ENCODE results near the gene MSL3B.
A peak's percentile ranks its signal among the peaks of the same experiment; 100 is the strongest.

MSL3B gene

DNA sequence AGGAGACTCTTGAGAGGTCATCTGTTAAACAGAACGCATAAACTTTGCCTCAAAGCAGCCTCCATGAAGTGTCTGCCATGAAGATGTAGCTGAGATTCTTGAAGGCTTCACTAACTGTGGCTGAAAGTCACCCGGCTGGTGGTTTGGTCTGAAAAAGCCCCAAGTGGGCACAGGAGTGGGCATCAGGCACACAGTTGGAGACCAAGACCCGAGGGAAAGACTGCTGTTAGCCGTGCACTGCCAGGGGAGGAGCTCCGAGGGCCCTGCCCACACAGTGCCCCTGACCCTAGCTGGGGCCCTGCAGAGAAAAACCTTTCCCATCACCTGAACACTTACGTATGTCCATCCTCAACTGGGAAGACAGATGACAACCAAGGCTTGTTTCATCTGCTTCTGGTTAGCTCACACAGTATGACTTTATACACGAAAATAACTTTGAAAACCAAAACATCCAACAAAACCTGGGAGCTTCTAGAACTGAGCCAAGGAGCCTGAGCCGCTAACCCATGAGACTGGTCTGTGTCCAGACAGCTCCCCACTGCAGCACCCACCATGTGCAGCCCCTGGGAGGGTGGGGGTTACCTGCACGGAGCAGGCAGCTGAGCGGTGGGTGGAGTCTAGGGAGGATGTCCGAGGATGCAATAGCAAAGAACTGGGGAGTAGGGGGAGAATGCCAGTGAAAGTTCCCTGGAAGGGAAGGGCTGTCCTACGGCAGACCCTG lies 29.3 kb downstream of the MSL3B start:
- Histone ChIP-seq H4K91ac (ENCODE audit: low read depth, low read length, poor library complexity) (no peak overlapping the region), H3K36me3 (replicated peaks in 1 of 2; ENCODE audit: control insufficient read depth in 2 of 2, insufficient read depth in 2 of 2, low read length in 2 of 2) (peaks cover 74 to 99% of the 10 kb centered on the region in 2 donors), H2AFZ (ENCODE audit: low read length) (no peak overlapping the region), H2BK5ac (ENCODE audit: low read length) (peak overlapping the region; percentile 77), H3K9me3 (replicated peaks in 1 of 2; ENCODE audit: control insufficient read depth in 2 of 2, insufficient read depth in 1 of 2, low read depth in 1 of 2, low read length in 2 of 2) (peaks cover 0 to 3% of the 10 kb centered on the region in 2 donors), H3K18ac (ENCODE audit: low read length) (no peak overlapping the region), H2BK120ac (ENCODE audit: low read depth, low read length) (no peak overlapping the region), H3K4ac (ENCODE audit: low read length) (no peak overlapping the region), H2BK12ac (ENCODE audit: low read length) (no peak overlapping the region), H4K8ac (ENCODE audit: low read depth, low read length) (no peak overlapping the region), H2BK15ac (ENCODE audit: low read length) (no peak overlapping the region), H3K23ac (ENCODE audit: low read depth, low read length, poor library complexity) (no peak overlapping the region), H3K27ac (replicated peaks; ENCODE audit: low read length) (no peak overlapping the region), H3K27me3 (ENCODE audit: control insufficient read depth in 3 of 3, insufficient read depth in 3 of 3, low read depth in 1 of 3, low read length in 3 of 3) (no peaks in the 10 kb centered on the region), H3K9ac (ENCODE audit: low read depth, low read length, poor library complexity) (no peak overlapping the region), H3K14ac (ENCODE audit: low read length) (no peak overlapping the region), H2AK5ac (ENCODE audit: low read depth, low read length) (no peak overlapping the region), H3K4me3 (ENCODE audit: low read length in 2 of 2) (peak overlapping the region in 1 of 2 donors; percentile 33), H3K79me1 (ENCODE audit: low read depth, low read length) (peaks cover 14% of the 10 kb centered on the region), H3K4me2 (ENCODE audit: insufficient read depth, low read length, poor library complexity, severe bottlenecking) (no peak overlapping the region), H3K4me1 (ENCODE audit: control insufficient read depth in 2 of 2, insufficient read depth in 1 of 2, low read depth in 1 of 2, low read length in 2 of 2) (peaks cover 0 to 3% of the 10 kb centered on the region in 2 donors)
- DNase-seq (ENCODE audit: low spot score) = no peak
- WGBS, 2 donors (ENCODE audit: extremely low coverage in 2 of 2, insufficient read length in 2 of 2, insufficient replicate concordance in 1 of 2) = no CpG with 5 or more reads among the region's 12 CpGs

DNA sequence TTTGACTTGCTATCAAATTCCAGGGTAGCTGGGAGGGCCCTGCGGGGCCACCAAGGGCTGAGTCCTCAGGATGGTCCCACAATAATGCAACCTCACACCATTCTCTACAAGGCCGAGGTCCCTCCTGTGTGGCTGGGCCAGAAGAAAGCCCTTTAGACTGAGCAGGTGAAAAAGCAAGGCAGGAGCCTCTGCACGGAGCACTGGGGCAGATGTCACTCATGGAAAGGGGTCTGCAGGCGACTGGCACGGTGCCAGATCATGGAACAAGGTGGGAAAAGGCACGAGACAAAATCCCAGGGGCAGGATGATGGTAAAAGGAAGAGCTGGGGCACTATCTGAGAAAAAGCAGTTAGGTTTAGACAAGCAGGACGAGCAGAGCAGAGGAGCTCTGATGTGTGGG lies 29.9 kb downstream of the MSL3B start:
- Histone ChIP-seq H3K4me3 (ENCODE audit: low read length in 2 of 2) (no peak overlapping the region), H3K4me2 (ENCODE audit: insufficient read depth, low read length, poor library complexity, severe bottlenecking) (no peak overlapping the region), H2AK5ac (ENCODE audit: low read depth, low read length) (no peak overlapping the region), H2BK5ac (ENCODE audit: low read length) (no peak overlapping the region), H3K4me1 (ENCODE audit: control insufficient read depth in 2 of 2, insufficient read depth in 1 of 2, low read depth in 1 of 2, low read length in 2 of 2) (peaks cover 1 to 5% of the 10 kb centered on the region in 2 donors), H3K9ac (ENCODE audit: low read depth, low read length, poor library complexity) (no peak overlapping the region), H3K79me1 (ENCODE audit: low read depth, low read length) (peaks cover 14% of the 10 kb centered on the region), H3K4ac (ENCODE audit: low read length) (no peak overlapping the region), H3K23ac (ENCODE audit: low read depth, low read length, poor library complexity) (no peak overlapping the region), H2BK12ac (ENCODE audit: low read length) (no peak overlapping the region), H3K9me3 (replicated peaks in 1 of 2; ENCODE audit: control insufficient read depth in 2 of 2, insufficient read depth in 1 of 2, low read depth in 1 of 2, low read length in 2 of 2) (peaks cover 0 to 3% of the 10 kb centered on the region in 2 donors), H4K91ac (ENCODE audit: low read depth, low read length, poor library complexity) (no peak overlapping the region), H2AFZ (ENCODE audit: low read length) (no peak overlapping the region), H3K18ac (ENCODE audit: low read length) (no peak overlapping the region), H2BK120ac (ENCODE audit: low read depth, low read length) (no peak overlapping the region), H3K27ac (replicated peaks; ENCODE audit: low read length) (no peak overlapping the region), H3K27me3 (ENCODE audit: control insufficient read depth in 3 of 3, insufficient read depth in 3 of 3, low read depth in 1 of 3, low read length in 3 of 3) (no peaks in the 10 kb centered on the region), H4K8ac (ENCODE audit: low read depth, low read length) (no peak overlapping the region), H2BK15ac (ENCODE audit: low read length) (no peak overlapping the region), H3K14ac (ENCODE audit: low read length) (no peak overlapping the region), H3K36me3 (replicated peaks in 1 of 2; ENCODE audit: control insufficient read depth in 2 of 2, insufficient read depth in 2 of 2, low read length in 2 of 2) (peaks cover 69 to 96% of the 10 kb centered on the region in 2 donors)
- no peak for DNase-seq (ENCODE audit: low spot score)
- WGBS, 2 donors (ENCODE audit: extremely low coverage in 2 of 2, insufficient read length in 2 of 2, insufficient replicate concordance in 1 of 2) = no CpG with 5 or more reads among the region's 7 CpGs

DNA sequence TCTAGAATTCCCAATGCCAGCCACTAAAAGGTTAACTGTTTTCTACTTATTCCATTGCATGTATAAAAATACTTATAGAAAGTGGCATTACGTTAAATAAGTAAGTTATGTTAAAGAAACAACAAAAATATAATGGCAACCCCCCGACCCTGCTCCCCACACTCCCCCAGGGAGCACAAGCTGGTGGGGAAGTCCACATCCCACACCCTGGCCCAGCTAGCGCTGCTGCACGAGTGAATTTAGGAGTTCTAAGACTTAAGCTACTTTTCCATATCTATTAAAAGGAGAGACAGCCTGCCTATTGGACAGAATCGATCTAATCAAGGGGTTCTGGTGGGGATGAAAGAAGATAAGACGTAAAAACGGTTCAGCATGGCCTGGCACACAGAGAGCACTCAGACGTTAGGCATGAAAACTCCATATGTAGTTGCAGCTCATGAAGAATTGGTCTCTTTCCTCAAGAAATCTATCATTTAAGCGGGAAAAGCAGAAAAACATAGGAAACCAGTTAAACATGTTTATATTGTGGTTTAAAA lies 30.4 kb downstream of the MSL3B start:
- no peak for DNase-seq (ENCODE audit: low spot score)

DNA sequence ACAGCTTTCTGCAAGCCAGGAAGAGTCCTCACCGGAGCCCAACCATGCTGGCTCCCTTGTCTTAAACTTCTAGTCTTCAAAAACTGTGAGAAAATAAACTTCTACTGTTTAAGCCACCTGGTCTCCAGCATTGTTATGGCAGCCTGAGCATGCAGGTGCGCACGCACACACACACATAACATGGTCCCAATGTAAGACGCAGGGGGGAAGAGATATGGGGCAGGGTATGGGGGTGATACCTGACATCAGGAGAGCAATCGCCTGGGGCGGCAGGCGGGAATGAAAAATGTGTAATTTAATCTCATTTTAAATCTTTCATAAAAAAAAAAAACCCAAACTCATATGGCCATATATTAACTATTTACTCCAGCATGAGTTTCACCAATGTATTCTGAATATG lies 31.8 kb downstream of the MSL3B start:
- Histone ChIP-seq H2BK120ac (ENCODE audit: low read depth, low read length) (no peak overlapping the region), H3K9ac (ENCODE audit: low read depth, low read length, poor library complexity) (no peak overlapping the region), H3K27ac (replicated peaks; ENCODE audit: low read length) (no peak overlapping the region), H3K23ac (ENCODE audit: low read depth, low read length, poor library complexity) (no peak overlapping the region), H2AFZ (ENCODE audit: low read length) (no peak overlapping the region), H3K4ac (ENCODE audit: low read length) (no peak overlapping the region), H3K14ac (ENCODE audit: low read length) (no peak overlapping the region), H3K18ac (ENCODE audit: low read length) (no peak overlapping the region), H3K9me3 (replicated peaks in 1 of 2; ENCODE audit: control insufficient read depth in 2 of 2, insufficient read depth in 1 of 2, low read depth in 1 of 2, low read length in 2 of 2) (peaks cover 0 to 3% of the 10 kb centered on the region in 2 donors), H2BK5ac (ENCODE audit: low read length) (no peak overlapping the region), H3K4me2 (ENCODE audit: insufficient read depth, low read length, poor library complexity, severe bottlenecking) (no peak overlapping the region), H3K36me3 (replicated peaks in 1 of 2; ENCODE audit: control insufficient read depth in 2 of 2, insufficient read depth in 2 of 2, low read length in 2 of 2) (peaks cover 57 to 82% of the 10 kb centered on the region in 2 donors), H2BK15ac (ENCODE audit: low read length) (no peak overlapping the region), H3K27me3 (ENCODE audit: control insufficient read depth in 3 of 3, insufficient read depth in 3 of 3, low read depth in 1 of 3, low read length in 3 of 3) (no peaks in the 10 kb centered on the region), H4K8ac (ENCODE audit: low read depth, low read length) (no peak overlapping the region), H3K4me3 (ENCODE audit: low read length in 2 of 2) (no peak overlapping the region), H2AK5ac (ENCODE audit: low read depth, low read length) (no peak overlapping the region), H3K4me1 (ENCODE audit: control insufficient read depth in 2 of 2, insufficient read depth in 1 of 2, low read depth in 1 of 2, low read length in 2 of 2) (peaks cover 6 to 8% of the 10 kb centered on the region in 2 donors), H3K79me1 (ENCODE audit: low read depth, low read length) (peaks cover 12% of the 10 kb centered on the region), H4K91ac (ENCODE audit: low read depth, low read length, poor library complexity) (no peak overlapping the region), H2BK12ac (ENCODE audit: low read length) (no peak overlapping the region)
- DNase-seq (ENCODE audit: low spot score) = no peak
- WGBS, 2 donors (ENCODE audit: extremely low coverage in 2 of 2, insufficient read length in 2 of 2, insufficient replicate concordance in 1 of 2) = no CpG with 5 or more reads among the region's 7 CpGs

More for the DNA sequence above, 30.4 kb downstream of the MSL3B start:
- H2BK120ac ChIP-seq (ENCODE audit: low read depth, low read length) = no peak overlapping the region
- H3K27ac ChIP-seq (replicated peaks; ENCODE audit: low read length) = no peak overlapping the region
- H3K79me1 ChIP-seq (ENCODE audit: low read depth, low read length) = peaks cover 14% of the 10 kb centered on the region
- H3K27me3 ChIP-seq (ENCODE audit: control insufficient read depth in 3 of 3, insufficient read depth in 3 of 3, low read depth in 1 of 3, low read length in 3 of 3) = no peaks in the 10 kb centered on the region
- peaks cover 0 to 3% of the 10 kb centered on the region in 2 donors for H3K9me3 ChIP-seq (replicated peaks in 1 of 2; ENCODE audit: control insufficient read depth in 2 of 2, insufficient read depth in 1 of 2, low read depth in 1 of 2, low read length in 2 of 2)
- H4K91ac ChIP-seq (ENCODE audit: low read depth, low read length, poor library complexity) = no peak overlapping the region
- H3K4ac ChIP-seq (ENCODE audit: low read length) = no peak overlapping the region
- H2AK5ac ChIP-seq (ENCODE audit: low read depth, low read length) = no peak overlapping the region
- no peak overlapping the region for H2BK15ac ChIP-seq (ENCODE audit: low read length)
- no peak overlapping the region for H3K18ac ChIP-seq (ENCODE audit: low read length)
- H2BK5ac ChIP-seq (ENCODE audit: low read length) = no peak overlapping the region
- no peak overlapping the region for H2AFZ ChIP-seq (ENCODE audit: low read length)
- peaks cover 6 to 8% of the 10 kb centered on the region in 2 donors for H3K4me1 ChIP-seq (ENCODE audit: control insufficient read depth in 2 of 2, insufficient read depth in 1 of 2, low read depth in 1 of 2, low read length in 2 of 2)
- WGBS, 2 donors (ENCODE audit: extremely low coverage in 2 of 2, insufficient read length in 2 of 2, insufficient replicate concordance in 1 of 2) = no CpG with 5 or more reads among the region's 9 CpGs
- H4K8ac ChIP-seq (ENCODE audit: low read depth, low read length) = no peak overlapping the region
- no peak overlapping the region for H3K23ac ChIP-seq (ENCODE audit: low read depth, low read length, poor library complexity)
- no peak overlapping the region for H3K14ac ChIP-seq (ENCODE audit: low read length)
- no peak overlapping the region for H3K9ac ChIP-seq (ENCODE audit: low read depth, low read length, poor library complexity)
- H3K4me3 ChIP-seq (ENCODE audit: low read length in 2 of 2) = no peak overlapping the region
- H3K4me2 ChIP-seq (ENCODE audit: insufficient read depth, low read length, poor library complexity, severe bottlenecking) = no peak overlapping the region
- no peak overlapping the region for H2BK12ac ChIP-seq (ENCODE audit: low read length)
- peaks cover 65 to 93% of the 10 kb centered on the region in 2 donors for H3K36me3 ChIP-seq (replicated peaks in 1 of 2; ENCODE audit: control insufficient read depth in 2 of 2, insufficient read depth in 2 of 2, low read length in 2 of 2)
